ENCODE measurements around the gene CPEB1.

GRCh38 chr15:82646250-82647044 is 716 bp downstream of the CPEB1 start:
- TF ChIP-seq CTCF (tag by site-specific recombination; IDR thresholded peaks at IDR 0.05) = no peak
- no peak for TF ChIP-seq ZNF274 (IDR thresholded peaks at IDR 0.05; ENCODE audit: low read length)
- no peak for TF ChIP-seq ZNF274 (tag by site-specific recombination; IDR thresholded peaks at IDR 0.05; ENCODE audit: borderline replicate concordance)
- TF ChIP-seq PRDM1 (tag by site-specific recombination; IDR thresholded peaks at IDR 0.05) = no peak

Data from HEK293 (cell line).